NCI-H146 (cell line): ENCODE data around the gene NFATC1.

Experiments used
- DNase-seq: peaks from one replicate; lab custom pipeline; 2025; lab: John Stamatoyannopoulos, UW

NFATC1 gene

DNA sequence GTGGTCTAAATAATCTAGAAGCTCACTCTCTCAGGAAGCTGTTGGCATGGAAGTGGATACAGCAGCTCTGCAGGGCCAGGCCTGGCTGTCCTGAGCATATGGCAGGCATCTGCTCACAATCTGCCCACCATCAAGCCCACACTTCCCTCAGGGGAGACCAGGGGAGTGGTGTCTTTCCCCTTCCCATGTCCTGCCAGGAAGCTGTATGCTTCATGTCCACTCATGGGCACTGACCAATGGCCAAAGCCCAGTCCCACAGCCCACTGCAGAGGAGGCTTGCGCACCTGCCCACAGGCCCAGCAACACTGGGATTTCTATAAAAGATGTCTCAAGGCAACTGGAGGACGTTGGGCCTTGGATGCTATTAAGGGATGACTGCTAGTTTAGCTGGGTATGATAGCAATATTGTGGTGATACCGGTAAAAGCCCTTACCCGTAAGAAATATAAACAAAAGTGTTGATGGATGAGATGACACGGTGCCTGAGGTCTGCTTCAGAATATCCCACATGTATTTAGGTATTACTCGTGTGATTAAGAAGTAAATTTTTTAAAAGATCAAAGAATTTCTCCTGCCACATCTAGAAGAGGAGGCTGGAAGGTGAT lies 177.2 kb downstream of the NFATC1 start:
- no peak for DNase-seq

DNA sequence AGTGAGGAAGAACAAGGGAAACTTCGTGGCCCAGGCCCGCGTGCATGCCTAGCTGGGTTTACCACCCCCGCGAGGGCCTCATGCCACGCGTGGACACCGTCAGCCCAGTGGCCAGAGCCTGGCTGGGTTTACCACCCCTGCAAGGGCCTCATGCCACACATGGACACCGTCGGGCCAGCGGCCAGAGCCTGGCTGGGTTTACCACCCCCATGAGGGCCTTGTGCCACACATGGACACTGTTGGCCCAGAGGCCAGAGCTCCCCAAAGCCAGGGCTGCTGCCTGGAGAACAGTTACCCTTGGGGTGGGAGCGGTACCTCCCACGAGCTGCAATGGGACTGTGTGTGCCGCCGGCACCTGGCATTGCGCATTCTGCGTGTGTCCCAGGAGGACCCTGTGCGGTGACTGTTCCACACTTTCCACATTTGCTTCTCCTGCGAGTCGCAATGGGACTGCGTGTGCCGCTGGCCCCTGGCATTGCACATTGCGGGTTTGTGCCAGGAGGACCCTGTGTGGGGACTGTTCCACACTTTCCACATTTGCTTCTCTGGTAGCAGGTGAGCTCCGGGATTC lies 178.3 kb downstream of the NFATC1 start:
- no peak for DNase-seq

DNA sequence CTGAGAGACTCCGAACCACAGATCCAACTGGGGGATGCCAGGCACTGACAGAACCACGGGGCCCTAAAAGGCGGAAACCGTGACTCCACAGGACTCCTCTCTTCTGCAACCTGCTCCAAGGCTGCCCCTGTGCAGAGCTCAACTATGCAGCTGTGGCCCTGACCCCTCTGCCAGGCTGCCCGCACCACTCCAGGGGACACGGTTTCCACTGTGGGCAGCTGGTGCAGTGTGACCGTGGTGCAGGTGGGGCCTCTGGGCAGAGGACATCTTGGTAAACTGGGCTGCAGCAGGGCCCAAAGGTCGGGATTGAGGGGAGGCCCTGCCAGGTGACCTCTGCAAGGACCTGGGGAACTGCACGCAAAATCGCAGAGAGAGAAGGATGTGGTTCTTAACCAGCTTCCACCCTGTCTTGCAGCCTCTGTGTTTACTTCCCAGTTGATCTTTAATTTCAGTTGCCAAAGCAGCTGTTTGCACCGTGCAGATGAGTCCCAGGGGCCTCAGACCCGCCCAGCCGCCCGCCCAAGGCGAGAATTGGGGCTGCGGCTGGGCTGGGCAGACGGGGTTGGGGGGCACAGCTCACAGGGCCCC lies 179.3 kb downstream of the NFATC1 start:
- no peak for DNase-seq

DNA sequence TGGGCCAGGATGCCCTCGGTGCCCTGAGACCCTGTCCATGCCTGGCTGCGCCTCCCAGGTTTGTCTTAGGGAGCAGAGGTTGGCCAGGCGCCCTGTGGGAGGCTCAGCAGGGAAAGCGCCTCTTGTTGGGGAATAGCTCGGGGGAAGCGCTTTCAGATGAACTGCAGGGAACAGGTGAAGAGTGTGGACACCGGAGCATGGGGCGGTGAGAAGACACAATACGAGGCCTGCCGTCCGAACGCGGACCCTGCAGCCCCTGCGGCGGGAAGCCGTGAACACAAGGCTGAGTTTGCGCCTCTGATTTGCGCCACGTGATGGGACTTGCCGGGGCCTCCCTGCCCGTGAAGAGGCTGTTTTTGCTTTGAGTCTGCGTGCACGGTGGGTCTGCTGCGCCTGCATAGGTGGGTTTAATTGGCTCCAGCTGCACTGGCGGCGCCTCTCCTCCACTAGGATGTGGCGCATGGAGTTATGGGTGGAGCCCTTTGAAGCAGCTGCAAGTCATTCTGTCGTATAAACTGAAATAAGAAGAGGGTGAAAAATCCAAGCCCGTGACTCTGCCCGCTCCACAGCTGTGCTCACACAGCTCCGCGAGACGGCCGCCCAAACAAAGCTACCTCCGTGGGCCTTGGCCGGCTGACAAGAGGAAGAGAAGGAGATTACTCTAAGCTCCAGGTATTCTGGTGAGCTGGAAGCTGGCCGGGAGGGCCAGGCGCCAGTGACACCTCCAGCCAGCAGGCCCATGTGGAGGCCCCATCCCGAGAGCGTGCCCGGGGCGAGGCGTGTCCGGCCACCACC lies 180.4 kb downstream of the NFATC1 start:
- DNase-seq = peak; percentile 85

DNA sequence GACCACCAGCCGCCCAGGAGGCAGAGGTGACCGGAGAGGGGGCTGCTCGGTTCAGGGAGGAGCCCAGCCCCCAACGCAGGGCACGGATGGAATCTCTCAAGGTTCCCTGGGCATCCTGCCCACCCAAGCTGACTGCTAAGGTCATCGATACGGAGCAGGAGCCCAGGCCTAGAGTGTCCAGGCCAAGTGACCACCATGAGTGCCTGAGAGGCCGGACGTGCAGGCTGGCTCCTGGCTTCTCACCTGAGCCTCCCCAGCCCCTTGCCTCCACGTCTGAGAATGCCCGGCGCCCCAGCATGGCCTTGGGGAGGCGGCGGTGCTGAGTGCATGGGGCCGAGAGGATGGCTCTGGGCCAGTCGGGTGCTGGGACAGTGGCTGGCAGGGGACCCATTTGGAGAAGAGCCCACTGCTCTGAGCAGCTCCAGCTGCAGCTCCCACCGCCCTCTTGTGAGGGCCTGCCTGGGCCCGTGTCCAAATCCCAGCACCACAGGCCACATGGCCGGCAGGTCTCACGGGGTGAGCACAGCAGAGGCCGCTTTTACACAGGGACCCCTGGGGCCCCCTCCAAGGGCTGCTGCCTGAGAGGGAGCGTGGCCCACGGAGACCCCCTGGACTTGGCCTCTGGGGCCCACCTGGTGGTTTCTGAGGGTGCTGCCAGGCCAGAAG lies 181.1 kb downstream of the NFATC1 start:
- no peak for DNase-seq

DNA sequence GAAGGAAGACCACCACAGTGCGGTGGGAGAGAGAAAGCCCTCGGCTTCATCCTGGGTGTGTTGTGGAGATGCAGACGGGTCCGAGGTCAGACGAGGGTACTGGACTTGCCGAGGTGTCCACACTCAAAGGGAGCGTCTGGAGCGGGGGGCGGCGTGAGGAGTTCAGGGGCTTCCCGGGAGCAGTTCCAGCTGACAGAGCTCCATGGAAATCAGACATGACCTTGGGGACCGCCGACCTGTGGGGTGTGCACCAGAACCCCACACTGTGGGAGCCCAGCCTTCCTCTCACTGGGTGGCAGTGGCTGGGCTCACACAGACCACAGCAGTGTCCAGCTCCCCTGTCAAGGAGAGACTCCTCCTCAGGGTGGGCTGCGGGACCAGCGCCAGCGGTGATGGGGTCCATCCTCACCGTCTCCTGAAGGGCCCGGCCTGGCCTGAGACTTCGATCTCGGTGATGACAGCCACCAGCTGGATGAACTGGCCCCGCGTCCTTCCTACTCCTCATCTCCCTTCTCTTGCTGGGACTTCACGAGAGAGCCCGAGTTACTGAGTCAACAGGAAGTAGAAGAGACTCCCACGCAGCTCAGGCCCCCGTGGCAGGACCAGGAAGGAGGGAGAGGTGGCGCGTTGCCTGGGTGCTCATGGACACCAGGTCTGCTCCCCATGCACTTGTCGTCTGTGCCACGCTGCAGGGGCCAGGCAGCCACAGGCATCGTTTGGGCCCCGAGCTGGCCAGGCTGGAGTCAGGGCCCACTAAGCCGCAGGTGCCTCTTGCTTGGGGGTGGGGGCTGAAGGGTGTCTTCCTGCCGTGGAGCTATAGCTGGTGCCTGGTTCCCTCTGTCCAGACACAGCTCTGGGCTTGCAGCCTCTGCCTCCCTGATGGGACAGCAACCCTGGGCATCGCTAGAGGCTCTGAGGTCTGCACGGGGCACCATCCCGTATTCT lies 182.0 kb downstream of the NFATC1 start:
- DNase-seq = no peak

DNA sequence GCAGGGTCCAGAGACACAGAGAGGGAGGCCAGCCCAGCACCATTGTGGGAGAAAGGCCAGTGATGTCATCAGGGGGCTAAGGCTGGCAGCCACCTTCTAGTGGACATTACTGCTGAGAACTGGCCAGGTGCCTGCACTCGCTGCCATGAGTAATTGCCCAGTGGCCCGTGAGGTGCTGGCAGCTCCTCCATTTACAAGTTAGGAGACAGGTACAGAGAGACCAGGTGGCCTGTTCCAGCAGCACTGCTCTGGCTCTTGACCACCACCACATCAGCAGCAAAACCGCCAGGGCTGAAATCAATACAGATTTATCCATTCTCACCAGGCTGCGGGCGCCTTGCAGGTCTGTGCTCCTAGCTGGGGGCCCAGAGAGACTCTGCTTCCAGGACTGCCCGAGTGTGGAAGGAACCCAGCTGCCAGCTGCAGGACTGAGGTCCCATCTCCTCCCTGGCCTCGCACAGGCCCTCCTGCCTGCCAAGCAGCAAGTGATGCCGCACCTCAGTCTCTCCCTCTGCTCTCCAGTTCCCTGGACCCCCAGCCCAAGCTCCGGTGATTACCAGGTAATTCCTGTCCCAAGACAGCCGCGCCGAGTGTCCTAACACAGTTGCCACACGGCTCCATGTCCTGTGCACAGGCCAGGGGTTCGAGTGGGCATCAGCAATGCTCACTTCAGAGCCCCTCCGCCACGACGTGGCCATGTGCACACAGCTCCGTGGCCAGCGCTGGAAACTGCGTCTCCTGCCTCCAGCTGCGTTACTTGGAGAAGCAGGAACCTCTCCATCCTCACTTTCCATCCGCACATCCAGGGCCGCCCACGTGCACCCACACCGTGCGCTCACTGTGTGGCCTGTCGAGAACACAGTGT lies 182.9 kb downstream of the NFATC1 start:
- DNase-seq = no peak
